Measurements from ENCODE around the gene DIS3L2. TPM values are rescaled to one million over a fixed set of nuclear protein-coding genes. Genes with fewer than 3 reads are reported as not detected.
A peak's percentile ranks its signal among the peaks of the same experiment; 100 is the strongest.

DIS3L2 gene
- total and polyA plus RNA-seq, 3 experiments from 2014 or later: 16.4 to 29.5 (median 28.6) TPM

DNA sequence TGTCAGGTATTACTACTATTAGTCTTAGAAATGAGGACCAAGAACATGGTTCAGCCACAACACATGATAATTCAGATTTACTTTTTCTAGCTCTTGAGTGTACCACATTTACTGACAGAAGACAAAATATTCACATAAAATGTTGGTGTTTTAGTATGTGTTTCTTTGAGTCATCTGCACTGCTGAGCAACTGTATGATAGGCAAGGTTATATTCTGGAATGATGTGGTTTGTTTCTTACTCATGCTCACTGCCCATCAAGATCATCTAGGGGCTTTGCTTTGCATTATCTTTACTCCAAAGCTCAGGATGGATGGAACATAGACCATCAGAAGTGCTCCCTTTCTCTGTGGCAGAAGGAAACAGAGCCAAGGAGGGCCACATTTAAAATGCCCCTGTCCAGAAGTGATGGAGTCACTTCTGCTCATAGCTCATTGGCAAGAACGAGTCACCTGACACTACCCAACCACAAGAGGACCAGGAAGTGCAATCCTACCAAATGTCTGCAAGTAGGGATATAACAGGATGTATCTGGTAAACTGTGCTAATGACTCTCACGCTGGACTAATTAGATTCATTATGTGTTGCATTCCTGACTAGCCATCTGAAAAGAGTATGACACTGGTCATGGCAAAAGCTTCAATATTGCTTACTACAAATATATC lies 81.5 kb downstream of the DIS3L2 start:
- peaks cover 18 to 29% (median 24%) of the 10 kb centered on the region in 3 donors for H3K4me1 Mint-ChIP-seq
- Histone ChIP-seq H3K27ac (ENCODE audit: low read depth, low read length) (no peak overlapping the region), H3K4me1 (ENCODE audit: insufficient read depth, low read length) (peaks cover 3% of the 10 kb centered on the region), H3K27me3 (ENCODE audit: insufficient read depth, low read length, poor library complexity, severe bottlenecking) (no peaks in the 10 kb centered on the region), H3K4me3 (ENCODE audit: low read length) (no peak overlapping the region), H3K36me3 (ENCODE audit: insufficient read depth, low read length) (no peaks in the 10 kb centered on the region), H3K9me3 (ENCODE audit: low read length) (no peaks in the 10 kb centered on the region)
- H3K4me3 Mint-ChIP-seq: no peak overlapping the region
- ChIA-PET POLR2A (no interaction called here), CTCF (no interaction called here)
- no peak for DNase-seq
- H3K27ac Mint-ChIP-seq: no peak overlapping the region
- H3K9me3 Mint-ChIP-seq: no peaks in the 10 kb centered on the region
- peaks cover 16 to 42% (median 23%) of the 10 kb centered on the region in 3 donors for H3K36me3 Mint-ChIP-seq
- H3K27me3 Mint-ChIP-seq: no peaks in the 10 kb centered on the region

- ChIA-PET CTCF (no interaction called here), POLR2A (no interaction called here)
- no peak for DNase-seq
- Histone ChIP-seq H3K4me1 (ENCODE audit: insufficient read depth, low read length) (no peaks in the 10 kb centered on the region), H3K9me3 (ENCODE audit: low read length) (no peaks in the 10 kb centered on the region), H3K4me3 (ENCODE audit: low read length) (no peak overlapping the region), H3K27me3 (ENCODE audit: insufficient read depth, low read length, poor library complexity, severe bottlenecking) (no peaks in the 10 kb centered on the region), H3K36me3 (ENCODE audit: insufficient read depth, low read length) (no peaks in the 10 kb centered on the region), H3K27ac (ENCODE audit: low read depth, low read length) (no peak overlapping the region)
- Mint-ChIP-seq H3K4me3 (no peak overlapping the region), H3K36me3 (peaks cover 14 to 43% (median 22%) of the 10 kb centered on the region in 3 donors), H3K27ac (peak overlapping the region in 1 of 8 donors; percentile 3), H3K4me1 (peaks cover 11 to 21% (median 17%) of the 10 kb centered on the region in 3 donors), H3K9me3 (no peaks in the 10 kb centered on the region), H3K27me3 (no peaks in the 10 kb centered on the region)
These were observed 82.5 kb downstream of the DIS3L2 start for GRCh38 chr2:232043966-232044365.

- CTCF ChIA-PET: interaction anchor here (1.1 kb wide), 1 partner anchor 266 kb away, joined by 3 read pairs; no protein-coding TSS in a partner anchor
- no peak overlapping the region for H3K27ac Mint-ChIP-seq
These were observed 87.8 kb downstream of the DIS3L2 start for GRCh38 chr2:232049350-232049749.

GRCh38 chr2:232052591-232052990 lies 91.1 kb downstream of the DIS3L2 start:
- Histone ChIP-seq H3K4me1 (ENCODE audit: insufficient read depth, low read length) (no peaks in the 10 kb centered on the region), H3K4me3 (ENCODE audit: low read length) (no peak overlapping the region), H3K9me3 (ENCODE audit: low read length) (no peaks in the 10 kb centered on the region), H3K36me3 (ENCODE audit: insufficient read depth, low read length) (no peaks in the 10 kb centered on the region), H3K27ac (ENCODE audit: low read depth, low read length) (no peak overlapping the region), H3K27me3 (ENCODE audit: insufficient read depth, low read length, poor library complexity, severe bottlenecking) (no peaks in the 10 kb centered on the region)
- Mint-ChIP-seq H3K27me3 (no peaks in the 10 kb centered on the region), H3K27ac (no peak overlapping the region), H3K36me3 (peaks cover 10 to 12% (median 12%) of the 10 kb centered on the region in 3 donors), H3K4me1 (peaks cover 20 to 33% (median 23%) of the 10 kb centered on the region in 3 donors), H3K9me3 (no peaks in the 10 kb centered on the region), H3K4me3 (no peak overlapping the region)
- no peak for DNase-seq
- ChIA-PET POLR2A (no interaction called here), CTCF (no interaction called here)

More at GRCh38 chr2:232049350-232049749, 87.8 kb downstream of the DIS3L2 start:
- Mint-ChIP-seq H3K4me1 (peaks cover 14 to 23% (median 16%) of the 10 kb centered on the region in 3 donors), H3K9me3 (no peaks in the 10 kb centered on the region), H3K36me3 (peaks cover 11 to 23% (median 14%) of the 10 kb centered on the region in 3 donors), H3K27me3 (no peaks in the 10 kb centered on the region), H3K4me3 (no peak overlapping the region)
- Histone ChIP-seq H3K36me3 (ENCODE audit: insufficient read depth, low read length) (no peaks in the 10 kb centered on the region), H3K4me3 (ENCODE audit: low read length) (no peak overlapping the region), H3K27ac (ENCODE audit: low read depth, low read length) (no peak overlapping the region), H3K27me3 (ENCODE audit: insufficient read depth, low read length, poor library complexity, severe bottlenecking) (no peaks in the 10 kb centered on the region), H3K9me3 (ENCODE audit: low read length) (no peaks in the 10 kb centered on the region), H3K4me1 (ENCODE audit: insufficient read depth, low read length) (no peaks in the 10 kb centered on the region)
- no peak for DNase-seq
- POLR2A ChIA-PET: no interaction called here

DNA sequence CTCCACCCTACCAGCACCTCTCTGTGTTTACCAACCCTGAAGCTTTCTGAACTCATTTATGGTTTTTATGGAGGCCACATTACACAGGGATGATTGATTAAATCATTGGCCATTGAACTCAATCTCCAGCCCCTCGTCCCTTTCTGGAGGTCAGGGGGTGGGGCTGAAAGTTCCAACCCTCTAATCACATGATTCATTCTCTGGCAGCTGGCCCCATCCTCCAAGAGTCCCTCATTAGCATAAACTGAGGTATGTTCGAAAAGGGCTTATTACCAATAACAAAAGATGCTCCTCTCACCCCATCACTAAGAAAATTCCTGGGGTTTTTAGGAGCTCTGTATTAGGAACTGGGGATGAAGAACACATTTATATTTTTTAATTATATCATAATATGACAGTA lies 92.3 kb downstream of the DIS3L2 start:
- Mint-ChIP-seq H3K4me1 (peaks cover 29 to 44% (median 30%) of the 10 kb centered on the region in 3 donors), H3K4me3 (no peak overlapping the region), H3K9me3 (no peaks in the 10 kb centered on the region), H3K27me3 (no peaks in the 10 kb centered on the region), H3K36me3 (peaks cover 6 to 10% (median 9%) of the 10 kb centered on the region in 3 donors), H3K27ac (no peak overlapping the region)
- Histone ChIP-seq H3K27ac (ENCODE audit: low read depth, low read length) (no peak overlapping the region), H3K36me3 (ENCODE audit: insufficient read depth, low read length) (no peaks in the 10 kb centered on the region), H3K4me3 (ENCODE audit: low read length) (no peak overlapping the region), H3K4me1 (ENCODE audit: insufficient read depth, low read length) (no peaks in the 10 kb centered on the region), H3K9me3 (ENCODE audit: low read length) (no peaks in the 10 kb centered on the region), H3K27me3 (ENCODE audit: insufficient read depth, low read length, poor library complexity, severe bottlenecking) (no peaks in the 10 kb centered on the region)
- ChIA-PET CTCF (no interaction called here), POLR2A (no interaction called here)
- no peak for DNase-seq

- POLR2A ChIA-PET: no interaction called here
- Mint-ChIP-seq H3K4me3 (no peak overlapping the region), H3K27ac (peak overlapping the region in 1 of 8 donors; percentile 32), H3K4me1 (peaks cover 27 to 52% (median 31%) of the 10 kb centered on the region in 3 donors), H3K9me3 (peaks cover 0 to 2% (median 0%) of the 10 kb centered on the region in 5 donors), H3K27me3 (no peaks in the 10 kb centered on the region), H3K36me3 (peaks cover 4 to 11% (median 10%) of the 10 kb centered on the region in 3 donors)
- Histone ChIP-seq H3K27ac (ENCODE audit: low read depth, low read length) (no peak overlapping the region), H3K36me3 (ENCODE audit: insufficient read depth, low read length) (no peaks in the 10 kb centered on the region), H3K27me3 (ENCODE audit: insufficient read depth, low read length, poor library complexity, severe bottlenecking) (no peaks in the 10 kb centered on the region), H3K4me1 (ENCODE audit: insufficient read depth, low read length) (no peaks in the 10 kb centered on the region), H3K4me3 (ENCODE audit: low read length) (no peak overlapping the region), H3K9me3 (ENCODE audit: low read length) (no peaks in the 10 kb centered on the region)
- DNase-seq: no peak
- CTCF ChIA-PET: no interaction called here
These were observed 96.8 kb downstream of the DIS3L2 start for GRCh38 chr2:232058063-232058877.

- peaks cover 31 to 55% (median 31%) of the 10 kb centered on the region in 3 donors for H3K4me1 Mint-ChIP-seq
- H3K4me3 Mint-ChIP-seq: no peak overlapping the region
- Histone ChIP-seq H3K4me1 (ENCODE audit: insufficient read depth, low read length) (no peaks in the 10 kb centered on the region), H3K27ac (ENCODE audit: low read depth, low read length) (no peak overlapping the region), H3K4me3 (ENCODE audit: low read length) (no peak overlapping the region), H3K27me3 (ENCODE audit: insufficient read depth, low read length, poor library complexity, severe bottlenecking) (no peaks in the 10 kb centered on the region), H3K36me3 (ENCODE audit: insufficient read depth, low read length) (no peaks in the 10 kb centered on the region), H3K9me3 (ENCODE audit: low read length) (no peaks in the 10 kb centered on the region)
- ChIA-PET POLR2A (no interaction called here), CTCF (no interaction called here)
- H3K9me3 Mint-ChIP-seq: peaks cover 0 to 2% (median 0%) of the 10 kb centered on the region in 5 donors
- H3K36me3 Mint-ChIP-seq: peaks cover 4 to 11% (median 10%) of the 10 kb centered on the region in 3 donors
- no peaks in the 10 kb centered on the region for H3K27me3 Mint-ChIP-seq
- no peak overlapping the region for H3K27ac Mint-ChIP-seq
- DNase-seq: no peak
These were observed 97.4 kb downstream of the DIS3L2 start for GRCh38 chr2:232058931-232059330.

DNA sequence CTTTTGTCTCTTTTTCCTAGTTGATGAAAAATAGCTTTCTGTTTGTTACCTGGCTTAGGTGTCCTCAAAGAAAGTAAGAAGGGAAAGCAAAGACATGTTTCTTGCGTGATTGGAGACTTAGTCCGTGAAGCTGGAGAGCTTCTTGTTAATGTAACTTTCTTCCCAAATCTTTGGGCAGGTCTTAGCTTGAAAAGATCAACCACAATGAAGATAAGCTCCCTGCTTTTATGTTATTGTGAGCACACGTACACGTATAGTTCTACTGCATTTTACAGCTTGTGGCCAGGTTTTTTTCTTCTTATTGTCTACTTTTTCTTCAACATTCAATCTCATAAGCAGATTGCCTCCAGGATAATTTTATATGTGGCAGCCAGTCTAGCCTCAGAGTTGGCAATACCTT lies 99.8 kb downstream of the DIS3L2 start:
- no peaks in the 10 kb centered on the region for H3K36me3 ChIP-seq (ENCODE audit: insufficient read depth, low read length)
- H3K36me3 Mint-ChIP-seq: peaks cover 1 to 8% (median 4%) of the 10 kb centered on the region in 3 donors

More for the DNA sequence above, 99.8 kb downstream of the DIS3L2 start:
- peaks cover 0 to 2% (median 0%) of the 10 kb centered on the region in 5 donors for H3K9me3 Mint-ChIP-seq
- peaks cover 31 to 69% (median 42%) of the 10 kb centered on the region in 3 donors for H3K4me1 Mint-ChIP-seq
- POLR2A ChIA-PET: no interaction called here
- peak overlapping the region in 1 of 8 donors; percentile 21 for H3K27ac Mint-ChIP-seq
- Histone ChIP-seq H3K27ac (ENCODE audit: low read depth, low read length) (no peak overlapping the region), H3K27me3 (ENCODE audit: insufficient read depth, low read length, poor library complexity, severe bottlenecking) (no peaks in the 10 kb centered on the region), H3K4me3 (ENCODE audit: low read length) (no peak overlapping the region), H3K4me1 (ENCODE audit: insufficient read depth, low read length) (no peaks in the 10 kb centered on the region), H3K9me3 (ENCODE audit: low read length) (no peaks in the 10 kb centered on the region)
- CTCF ChIA-PET: no interaction called here
- no peak for DNase-seq
- H3K27me3 Mint-ChIP-seq: no peaks in the 10 kb centered on the region
- H3K4me3 Mint-ChIP-seq: no peak overlapping the region

Measured in CD8-positive, alpha-beta memory T cell (primary cell).